ENCODE results near the gene SAMD7.

The SAMD7 gene

GRCh38 chr3:169969174-169970095 is 58.1 kb downstream of the SAMD7 start:
- H3K4me2 ChIP-seq (ENCODE audit: insufficient read depth, low read length) = peak overlapping the region; percentile 73
- H3K9me3 ChIP-seq (ENCODE audit: insufficient read depth, low read length, severe bottlenecking) = no peaks in the 10 kb centered on the region
- H3K27ac ChIP-seq (ENCODE audit: low read length) = no peak overlapping the region
- H3K27me3 ChIP-seq (ENCODE audit: insufficient read depth, low read length, poor library complexity) = no peaks in the 10 kb centered on the region
- DNase-seq = no peak
- peaks cover 47% of the 10 kb centered on the region for H3K4me1 ChIP-seq (ENCODE audit: insufficient read depth, low read length)
- H3K9ac ChIP-seq (ENCODE audit: low read depth, low read length) = peak overlapping the region; percentile 73
- H3K36me3 ChIP-seq (ENCODE audit: insufficient read depth, low read length) = peaks cover 16% of the 10 kb centered on the region
- TF ChIP-seq EZH2 (IDR thresholded peaks at IDR 0.05; ENCODE audit: borderline replicate concordance, low read depth, low read length, severe bottlenecking) = no peak
- TF ChIP-seq, protein P1, sequence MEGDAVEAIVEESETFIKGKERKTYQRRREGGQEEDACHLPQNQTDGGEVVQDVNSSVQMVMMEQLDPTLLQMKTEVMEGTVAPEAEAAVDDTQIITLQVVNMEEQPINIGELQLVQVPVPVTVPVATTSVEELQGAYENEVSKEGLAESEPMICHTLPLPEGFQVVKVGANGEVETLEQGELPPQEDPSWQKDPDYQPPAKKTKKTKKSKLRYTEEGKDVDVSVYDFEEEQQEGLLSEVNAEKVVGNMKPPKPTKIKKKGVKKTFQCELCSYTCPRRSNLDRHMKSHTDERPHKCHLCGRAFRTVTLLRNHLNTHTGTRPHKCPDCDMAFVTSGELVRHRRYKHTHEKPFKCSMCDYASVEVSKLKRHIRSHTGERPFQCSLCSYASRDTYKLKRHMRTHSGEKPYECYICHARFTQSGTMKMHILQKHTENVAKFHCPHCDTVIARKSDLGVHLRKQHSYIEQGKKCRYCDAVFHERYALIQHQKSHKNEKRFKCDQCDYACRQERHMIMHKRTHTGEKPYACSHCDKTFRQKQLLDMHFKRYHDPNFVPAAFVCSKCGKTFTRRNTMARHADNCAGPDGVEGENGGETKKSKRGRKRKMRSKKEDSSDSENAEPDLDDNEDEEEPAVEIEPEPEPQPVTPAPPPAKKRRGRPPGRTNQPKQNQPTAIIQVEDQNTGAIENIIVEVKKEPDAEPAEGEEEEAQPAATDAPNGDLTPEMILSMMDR (IDR thresholded peaks at IDR 0.05; ENCODE audit: borderline replicate concordance, extremely low read depth, low read length, poor library complexity, severe bottlenecking) = no peak
- H2AFZ ChIP-seq (ENCODE audit: low read depth, low read length) = no peak overlapping the region
- H3K79me2 ChIP-seq (ENCODE audit: insufficient read depth, low read length) = peaks cover 82% of the 10 kb centered on the region
- peaks cover 54% of the 10 kb centered on the region; the same call in 1 of the 2 replicates for H4K20me1 ChIP-seq (ENCODE audit: insufficient read depth, low read length)
- no peak overlapping the region for H3K4me3 ChIP-seq (ENCODE audit: low read depth in 1 of 2, low read length in 2 of 2)
- ATAC-seq (ENCODE audit: insufficient read depth, low read depth) = no peak

GRCh38 chr3:169970847-169971246 is 59.5 kb downstream of the SAMD7 start:
- H3K9me3 ChIP-seq (ENCODE audit: insufficient read depth, low read length, severe bottlenecking) = no peaks in the 10 kb centered on the region
- TF ChIP-seq, protein P1 (IDR thresholded peaks at IDR 0.05; ENCODE audit: borderline replicate concordance, extremely low read depth, low read length, poor library complexity, severe bottlenecking) = no peak
- no peak for TF ChIP-seq EZH2 (IDR thresholded peaks at IDR 0.05; ENCODE audit: borderline replicate concordance, low read depth, low read length, severe bottlenecking)
- H2AFZ ChIP-seq (ENCODE audit: low read depth, low read length) = no peak overlapping the region
- no peak overlapping the region for H3K9ac ChIP-seq (ENCODE audit: low read depth, low read length)
- peaks cover 95% of the 10 kb centered on the region for H3K79me2 ChIP-seq (ENCODE audit: insufficient read depth, low read length)
- peak overlapping the region; percentile 21; the same call in 1 of the 2 replicates for H3K4me2 ChIP-seq (ENCODE audit: insufficient read depth, low read length)
- H3K4me1 ChIP-seq (ENCODE audit: insufficient read depth, low read length) = peaks cover 43% of the 10 kb centered on the region
- H3K27me3 ChIP-seq (ENCODE audit: insufficient read depth, low read length, poor library complexity) = no peaks in the 10 kb centered on the region
- H3K4me3 ChIP-seq (ENCODE audit: low read depth in 1 of 2, low read length in 2 of 2) = no peak overlapping the region
- ATAC-seq (ENCODE audit: insufficient read depth, low read depth) (no peak), DNase-seq (no peak)
- H4K20me1 ChIP-seq (ENCODE audit: insufficient read depth, low read length) = peaks cover 54% of the 10 kb centered on the region; the same call in 1 of the 2 replicates
- peaks cover 22% of the 10 kb centered on the region for H3K36me3 ChIP-seq (ENCODE audit: insufficient read depth, low read length)
- no peak overlapping the region for H3K27ac ChIP-seq (ENCODE audit: low read length)

GRCh38 chr3:169971522-169971921 is 60.1 kb downstream of the SAMD7 start:
- Histone ChIP-seq H3K36me3 (ENCODE audit: insufficient read depth, low read length) (peaks cover 29% of the 10 kb centered on the region), H3K4me1 (ENCODE audit: insufficient read depth, low read length) (peaks cover 37% of the 10 kb centered on the region), H4K20me1 (ENCODE audit: insufficient read depth, low read length) (peaks cover 57% of the 10 kb centered on the region; the same call in 1 of the 2 replicates)

More at GRCh38 chr3:169971522-169971921, 60.1 kb downstream of the SAMD7 start:
- Histone ChIP-seq H3K9ac (ENCODE audit: low read depth, low read length) (no peak overlapping the region), H3K4me2 (ENCODE audit: insufficient read depth, low read length) (peak overlapping the region; percentile 21; the same call in 1 of the 2 replicates), H2AFZ (ENCODE audit: low read depth, low read length) (no peak overlapping the region), H3K27me3 (ENCODE audit: insufficient read depth, low read length, poor library complexity) (no peaks in the 10 kb centered on the region), H3K27ac (ENCODE audit: low read length) (no peak overlapping the region), H3K4me3 (ENCODE audit: low read depth in 1 of 2, low read length in 2 of 2) (no peak overlapping the region), H3K79me2 (ENCODE audit: insufficient read depth, low read length) (peaks cover 98% of the 10 kb centered on the region), H3K9me3 (ENCODE audit: insufficient read depth, low read length, severe bottlenecking) (no peaks in the 10 kb centered on the region)
- TF ChIP-seq, protein P1 (IDR thresholded peaks at IDR 0.05; ENCODE audit: borderline replicate concordance, extremely low read depth, low read length, poor library complexity, severe bottlenecking) = no peak
- TF ChIP-seq EZH2 (IDR thresholded peaks at IDR 0.05; ENCODE audit: borderline replicate concordance, low read depth, low read length, severe bottlenecking) = no peak
- no peak for ATAC-seq (ENCODE audit: insufficient read depth, low read depth)
- DNase-seq = no peak

All from DND-41 (cell line).